H1 (cell line): ENCODE results near the gene AOPEP. TPM values are rescaled to one million over a fixed set of nuclear protein-coding genes. Genes with fewer than 3 reads are reported as not detected.

Experiments
- CTCF ChIA-PET: fragments of 300-600 bp; sonication (Branson Sonifier 250); formaldehyde crosslinking; loops from one replicate; lab custom pipeline; 2021; ENCODE audit not compliant: partially characterized antibody; lab: Charles Lee
- POLR2A ChIA-PET: fragments of 300-600 bp; sonication (Branson Sonifier 250); formaldehyde crosslinking; loops from one replicate; lab custom pipeline; 2021; ENCODE audit warnings: inconsistent platforms; ENCODE audit not compliant: partially characterized antibody; lab: Charles Lee
- DNase-seq, 2 experiments: peaks; one replicate each; pipeline versions ENCODE4 v3.0.0 to v3.0.0-alpha.2; 2010 to 2022; ENCODE audit warnings: low spot score in 2 of 2, low read depth in 1 of 2, mixed read lengths in 1 of 2
- FAIRE-seq: peaks from 2 replicates; lab custom pipeline; 2011; peaks lifted over from hg19 to GRCh38; lab: Jason Lieb, UNC
- H2AFZ ChIP-seq: 2 replicates; pipeline ENCODE4 v1.8.1; 2012; ENCODE audit warnings: low read length, inconsistent platforms
- H2AK5ac ChIP-seq: 2 replicates; pipeline ENCODE4 v1.6.1; 2013; ENCODE audit warnings: low read depth, low read length
- H2BK120ac ChIP-seq: replicated peaks from 2 replicates; pipeline ENCODE3; 2013; ENCODE audit warnings: low read depth, low read length, inconsistent platforms
- H2BK12ac ChIP-seq: 2 replicates; pipeline ENCODE4 v1.6.1; 2013; ENCODE audit warnings: low read depth, low read length
- H2BK15ac ChIP-seq: 2 replicates; pipeline ENCODE4 v1.6.1; 2013; ENCODE audit warnings: low read length
- H2BK20ac ChIP-seq: 2 replicates; pipeline ENCODE4 v1.6.1; 2013; ENCODE audit warnings: low read length
- H2BK5ac ChIP-seq: 2 replicates; pipeline ENCODE4 v1.6.1; 2013; ENCODE audit warnings: low read depth, low read length
- H3K14ac ChIP-seq: 2 replicates; pipeline ENCODE4 v1.6.1; 2013; ENCODE audit warnings: inconsistent platforms; ENCODE audit not compliant: insufficient read length
- H3K18ac ChIP-seq: 2 replicates; pipeline ENCODE4 v1.6.1; 2013; ENCODE audit warnings: low read length; ENCODE audit errors: extremely low read depth
- H3K23ac ChIP-seq: 2 replicates; pipeline ENCODE4 v1.6.1; 2013; ENCODE audit warnings: inconsistent platforms; ENCODE audit not compliant: insufficient read length
- H3K23me2 ChIP-seq: 2 replicates; pipeline ENCODE4 v1.6.1; 2013; ENCODE audit warnings: low read depth, low read length
- H3K27ac ChIP-seq: 2 replicates; pipeline ENCODE4 v1.6.1; 2011; ENCODE audit warnings: low read depth, low read length, inconsistent platforms
- H3K27me3 ChIP-seq, 4 experiments: replicated peaks in 1 of 4; 1 replicate in 1 of 4; 2 replicates in 3 of 4; pipeline versions ENCODE4 v1.6.1 to v1.8.1; 2011 to 2013; ENCODE audit warnings: low read length in 3 of 4, mild to moderate bottlenecking in 3 of 4, inconsistent platforms in 2 of 4, mixed read lengths in 2 of 4, moderate library complexity in 1 of 4; ENCODE audit not compliant: control insufficient read depth in 3 of 4, insufficient read depth in 3 of 4; ENCODE audit errors: extremely low read depth in 1 of 4
- H3K36me3 ChIP-seq, 4 experiments: 2 replicates each; pipeline versions ENCODE4 v1.6.1 to v1.8.1; 2011 to 2013; ENCODE audit warnings: mild to moderate bottlenecking in 4 of 4, low read length in 3 of 4, moderate library complexity in 2 of 4, control low read depth in 1 of 4, inconsistent platforms in 1 of 4; ENCODE audit not compliant: insufficient read depth in 4 of 4, control insufficient read depth in 2 of 4
- H3K4ac ChIP-seq: replicated peaks from 2 replicates; pipeline ENCODE3; 2013; ENCODE audit warnings: low read length, low read depth, mixed read lengths, inconsistent platforms; ENCODE audit not compliant: insufficient read length
- H3K4me1 ChIP-seq, 4 experiments: replicated peaks in 1 of 4; 1 replicate in 1 of 4; 2 replicates in 3 of 4; pipeline versions ENCODE4 v1.6.1 to v1.8.1; 2011 to 2013; ENCODE audit warnings: low read length in 3 of 4, inconsistent platforms in 2 of 4, mixed read lengths in 1 of 4; ENCODE audit not compliant: insufficient read depth in 4 of 4, control insufficient read depth in 3 of 4
- H3K4me2 ChIP-seq, 2 experiments: 2 replicates each; pipeline versions ENCODE4 v1.6.1 to v1.8.1; 2011 to 2013; ENCODE audit warnings: low read depth in 2 of 2, low read length in 2 of 2, control low read depth in 1 of 2, inconsistent platforms in 1 of 2, mild to moderate bottlenecking in 1 of 2; ENCODE audit not compliant: insufficient read depth in 1 of 2
- H3K4me3 ChIP-seq, 4 experiments: fragments of 200-600, 300-600 bp in 1 of 4; sonication (generic), shearing (Covaris generic), sonication (Bioruptor Twin) in 1 of 4; 2 replicates each; pipeline versions ENCODE4 v1.5.1 to v1.8.1; 2011 to 2016; ENCODE audit warnings: low read length in 4 of 4, low read depth in 3 of 4, control low read depth in 2 of 4, inconsistent platforms in 2 of 4, mild to moderate bottlenecking in 2 of 4, mixed read lengths in 1 of 4, moderate library complexity in 1 of 4; ENCODE audit not compliant: insufficient read depth in 2 of 4; ENCODE audit errors: extremely low read depth in 1 of 4
- H3K56ac ChIP-seq: replicated peaks from 2 replicates; pipeline ENCODE3; 2013; ENCODE audit warnings: low read depth, mild to moderate bottlenecking, mixed read lengths, low read length, inconsistent platforms; ENCODE audit not compliant: insufficient read length
- H3K79me1 ChIP-seq: 2 replicates; pipeline ENCODE4 v1.6.1; 2013; ENCODE audit warnings: low read depth, low read length, control low read depth
- H3K79me2 ChIP-seq, 2 experiments: 2 replicates each; pipeline versions ENCODE4 v1.6.1 to v1.8.1; 2012 to 2013; ENCODE audit warnings: low read length in 2 of 2, mild to moderate bottlenecking in 2 of 2, inconsistent platforms in 1 of 2; ENCODE audit not compliant: insufficient read depth in 2 of 2, control insufficient read depth in 1 of 2
- H3K9ac ChIP-seq, 4 experiments: replicated peaks in 1 of 4; 1 replicate in 1 of 4; 2 replicates in 3 of 4; pipeline versions ENCODE4 v1.6.1 to v1.8.1; 2011 to 2013; ENCODE audit warnings: low read depth in 3 of 4, low read length in 3 of 4, control low read depth in 2 of 4, mild to moderate bottlenecking in 2 of 4, moderate library complexity in 2 of 4, inconsistent platforms in 1 of 4; ENCODE audit errors: extremely low read depth in 1 of 4
- H3K9me3 ChIP-seq, 2 experiments: 2 replicates each; pipeline versions ENCODE4 v1.6.1 to v1.8.1; 2012 to 2013; ENCODE audit warnings: mild to moderate bottlenecking in 2 of 2, moderate library complexity in 2 of 2, control low read depth in 1 of 2, inconsistent platforms in 1 of 2, low read depth in 1 of 2, low read length in 1 of 2, mixed read lengths in 1 of 2; ENCODE audit not compliant: insufficient read depth in 2 of 2
- H4K20me1 ChIP-seq, 2 experiments: replicated peaks in 1 of 2; 2 replicates each; pipeline versions ENCODE3 to v1.8.1; 2011 to 2013; ENCODE audit warnings: inconsistent platforms in 2 of 2, low read length in 2 of 2, mild to moderate bottlenecking in 1 of 2; ENCODE audit not compliant: insufficient read depth in 2 of 2, control insufficient read depth in 1 of 2
- H4K5ac ChIP-seq: 2 replicates; pipeline ENCODE4 v1.6.1; 2013; ENCODE audit warnings: low read length, low read depth, mixed read lengths, inconsistent platforms; ENCODE audit not compliant: insufficient read length
- H4K8ac ChIP-seq: 2 replicates; pipeline ENCODE4 v1.8.0; 2013; ENCODE audit warnings: mild to moderate bottlenecking, moderate library complexity, low read length, inconsistent platforms; ENCODE audit not compliant: insufficient read depth; ENCODE audit errors: extremely low read depth
- H4K91ac ChIP-seq: replicated peaks from 2 replicates; pipeline ENCODE3; 2013; ENCODE audit warnings: low read length, mixed read lengths, inconsistent platforms; ENCODE audit not compliant: insufficient read length
- BACH1 ChIP-seq: IDR thresholded peaks from 2 replicates; pipeline ENCODE4 v1.6.1; 2012; ENCODE audit warnings: low read length, improper control_type of control experiment
- BRCA1 ChIP-seq: IDR thresholded peaks from 2 replicates; pipeline ENCODE4 v1.6.1; 2012; ENCODE audit warnings: low read depth, low read length, improper control_type of control experiment
- EZH2 ChIP-seq: fragments of 200-600 bp; sonication (generic); IDR thresholded peaks from 2 replicates; pipeline ENCODE4 v1.7.1; 2012; ENCODE audit warnings: low read depth, mild to moderate bottlenecking, moderate library complexity, low read length, inconsistent platforms; ENCODE audit not compliant: severe bottlenecking
- HDAC6 ChIP-seq: IDR thresholded peaks from one replicate; pipeline ENCODE4 v1.7.1; 2012; ENCODE audit warnings: low read depth, mild to moderate bottlenecking, inconsistent platforms, low read length, moderate library complexity
- MAFK ChIP-seq: IDR thresholded peaks from 2 replicates; pipeline ENCODE4 v1.6.1; 2012; ENCODE audit warnings: low read depth, mild to moderate bottlenecking, improper control_type of control experiment, low read length
- POLR2A ChIP-seq, 2 experiments: IDR thresholded peaks; 1 replicate in 1 of 2; 2 replicates in 1 of 2; pipeline ENCODE4 v1.6.1; 2011; ENCODE audit warnings: low read depth in 2 of 2, low read length in 2 of 2, mild to moderate bottlenecking in 2 of 2; ENCODE audit errors: control extremely low read depth in 1 of 2
- RFX5 ChIP-seq: IDR thresholded peaks from 2 replicates; pipeline ENCODE4 v1.6.1; 2011; ENCODE audit warnings: low read depth, low read length, improper control_type of control experiment, borderline replicate concordance
- SIRT6 ChIP-seq: IDR thresholded peaks from one replicate; pipeline ENCODE4 v1.7.1; 2012; ENCODE audit warnings: low read length, inconsistent platforms
- SIX5 ChIP-seq: IDR thresholded peaks from 2 replicates; pipeline ENCODE4 v1.6.1; 2011; ENCODE audit warnings: mild to moderate bottlenecking, low read depth, low read length
- TAF7 ChIP-seq: optimal IDR thresholded peaks from 2 replicates; pipeline ENCODE3; 2011; ENCODE audit warnings: low read depth, mild to moderate bottlenecking, inconsistent platforms, low read length, moderate library complexity, borderline replicate concordance
- WGBS, 2 experiments: shearing (Covaris generic) in 1 of 2; methylation state at CpG; one replicate each; pipeline versions ENCODE4 v1.1.6 to v1.1.7; 2013 to 2015; ENCODE audit warnings: low lambda C conversion rate in 2 of 2, mixed read lengths in 2 of 2, inconsistent platforms in 1 of 2, low coverage in 1 of 2, missing lambda C conversion rate in 1 of 2; ENCODE audit not compliant: insufficient replicate concordance in 2 of 2, insufficient coverage in 1 of 2, insufficient read length in 1 of 2; ENCODE audit errors: extremely low coverage in 1 of 2, missing lambda C conversion rate in 1 of 2; 5-methylcytosine and 5-hydroxymethylcytosine counted together
- polyA plus RNA-seq, 7 experiments: library from polyadenylated mRNA; depleted of rRNA in 3 of 7; stranded (reverse) in 5 of 7; unstranded in 2 of 7; fragments of >200 nt in 5 of 7; fragments of 200-250 nt in 2 of 7; gene quantifications; 1 replicate in 5 of 7; 2 replicates in 1 of 7; 4 replicates in 1 of 7; pipeline versions ENCODE4 v1.2.1 to v1.2.3, GENCODE V29; 2011 to 2013; ENCODE audit warnings: missing spikeins in 2 of 7, mixed read lengths in 2 of 7
- total RNA-seq: library from RNA; stranded (reverse); fragmentation: NEBNext Ultra II Directional; extraction: Animal tissue kit (Norgen Biotek cat#: 25700); gene quantifications from 2 replicates; pipeline ENCODE4 v1.2.1, GENCODE V29; 2021

Gene AOPEP
- total and polyA plus RNA-seq, 2 of the 8 experiments (the other 6 are each of a cell fraction or from before 2014, with no cell fraction given) = 6.1 to 14.3 TPM

- Histone ChIP-seq H2AK5ac (no peak overlapping the region), H3K9ac (no peak overlapping the region), H4K8ac (no peak overlapping the region), H3K56ac (no peak overlapping the region), H2AFZ (no peak overlapping the region), H3K79me2 (no peaks in the 10 kb centered on the region), H2BK20ac (no peak overlapping the region), H3K14ac (no peak overlapping the region), H3K4me3 (no peak overlapping the region), H2BK12ac (no peak overlapping the region), H4K20me1 (peaks cover 0 to 3% of the 10 kb centered on the region in 2 experiments), H3K4me2 (no peak overlapping the region), H3K4ac (no peak overlapping the region), H4K91ac (no peak overlapping the region), H2BK120ac (no peak overlapping the region), H2BK5ac (no peak overlapping the region), H3K79me1 (no peaks in the 10 kb centered on the region), H3K36me3 (no peaks in the 10 kb centered on the region), H3K18ac (no peak overlapping the region), H4K5ac (no peak overlapping the region), H3K27ac (no peak overlapping the region), H3K9me3 (no peaks in the 10 kb centered on the region), H3K23ac (no peak overlapping the region), H2BK15ac (no peak overlapping the region), H3K4me1 (peaks cover 0 to 3% (median under 1%) of the 10 kb centered on the region in 4 experiments; a peak in 1 of 7 replicates), H3K23me2 (no peaks in the 10 kb centered on the region), H3K27me3 (no peaks in the 10 kb centered on the region)
- DNase-seq = no peak
- CTCF ChIA-PET = interaction anchor here (1.0 kb wide), 2 partner anchors 60 to 63 kb away, joined by 3 to 4 read pairs; no protein-coding TSS in a partner anchor
- no peak for FAIRE-seq
- POLR2A ChIA-PET = no interaction called here
- TF ChIP-seq SIX5 (no peak), BACH1 (no peak), RFX5 (no peak), EZH2 (no peak), MAFK (no peak), TAF7 (no peak), BRCA1 (no peak), HDAC6 (no peak), POLR2A (IDR thresholded peaks at IDR 0.05; ENCODE audit: control extremely low read depth in 1 of 2, low read depth in 2 of 2, low read length in 2 of 2) (no peak), SIRT6 (no peak)
- WGBS, 2 experiments = 40% methylated on average over 2 of the region's 2 CpGs; no CpG with 5 or more reads in 1 of the 2 experiments
Measured at GRCh38 chr9:95067897-95068296, 341.4 kb downstream of the AOPEP start.
